HEK293 (cell line): ENCODE measurements around the gene PIM3.

Source experiments
- BCL11B ChIP-seq: fragments of 450-650 bp; formaldehyde crosslinking; IDR thresholded peaks from 2 replicates; pipeline ENCODE4 v1.5.1; 2016; ENCODE audit warnings: low read depth, missing biosample characterization, missing genetic modification characterization
- EGR2 ChIP-seq: fragments of 450-650 bp; formaldehyde crosslinking; IDR thresholded peaks from 2 replicates; pipeline ENCODE4 v1.5.1; 2016; ENCODE audit warnings: low read depth, missing biosample characterization, missing genetic modification characterization
- FEZF1 ChIP-seq: fragments of 450-650 bp; formaldehyde crosslinking; IDR thresholded peaks from 2 replicates; pipeline ENCODE4 v1.5.1; 2016; ENCODE audit warnings: missing biosample characterization, missing genetic modification characterization
- GLI4 ChIP-seq: fragments of 450-650 bp; formaldehyde crosslinking; IDR thresholded peaks from 2 replicates; pipeline ENCODE4 v1.5.1; 2016; ENCODE audit warnings: missing biosample characterization, missing genetic modification characterization
- GLIS2 ChIP-seq: fragments of 450-650 bp; formaldehyde crosslinking; IDR thresholded peaks from 2 replicates; pipeline ENCODE4 v1.5.1; 2016; ENCODE audit warnings: missing biosample characterization, missing genetic modification characterization
- HOXC10 ChIP-seq: sonication (generic); formaldehyde crosslinking; IDR thresholded peaks from 2 replicates; pipeline ENCODE4 v1.8.1; 2023; ENCODE audit warnings: mild to moderate bottlenecking, missing genetic modification reagents
- HOXD13 ChIP-seq: sonication (generic); formaldehyde crosslinking; IDR thresholded peaks from 2 replicates; pipeline ENCODE4 v1.8.0; 2022; ENCODE audit warnings: missing genetic modification reagents, borderline replicate concordance
- KLF16 ChIP-seq: fragments of 450-650 bp; formaldehyde crosslinking; IDR thresholded peaks from 2 replicates; pipeline ENCODE4 v1.5.1; 2017; ENCODE audit warnings: missing biosample characterization, missing genetic modification characterization
- KLF7 ChIP-seq: fragments of 450-650 bp; formaldehyde crosslinking; IDR thresholded peaks from 2 replicates; pipeline ENCODE4 v1.5.1; 2016; ENCODE audit warnings: missing biosample characterization, missing genetic modification characterization, borderline replicate concordance
- KLF9 ChIP-seq: fragments of 450-650 bp; formaldehyde crosslinking; IDR thresholded peaks from 2 replicates; pipeline ENCODE4 v1.5.1; 2016; ENCODE audit warnings: missing biosample characterization, missing genetic modification characterization, low read depth
- SP2 ChIP-seq: fragments of 450-650 bp; formaldehyde crosslinking; IDR thresholded peaks from 2 replicates; pipeline ENCODE4 v1.5.1; 2016; ENCODE audit warnings: missing biosample characterization, missing genetic modification characterization
- SP7 ChIP-seq: fragments of 450-650 bp; formaldehyde crosslinking; IDR thresholded peaks from 2 replicates; pipeline ENCODE4 v1.5.1; 2016; ENCODE audit warnings: missing biosample characterization, missing genetic modification characterization
- ZBTB17 ChIP-seq: fragments of 450-650 bp; formaldehyde crosslinking; IDR thresholded peaks from 2 replicates; pipeline ENCODE4 v1.5.1; 2016; ENCODE audit warnings: missing biosample characterization, missing genetic modification characterization
- ZBTB8A ChIP-seq: fragments of 450-650 bp; formaldehyde crosslinking; IDR thresholded peaks from 2 replicates; pipeline ENCODE4 v1.5.1; 2016; ENCODE audit warnings: missing biosample characterization, missing genetic modification characterization
- ZFP37 ChIP-seq: fragments of 450-650 bp; formaldehyde crosslinking; IDR thresholded peaks from 2 replicates; pipeline ENCODE4 v1.5.1; 2016; ENCODE audit warnings: missing biosample characterization, missing genetic modification characterization
- ZIC2 ChIP-seq: fragments of 450-650 bp; formaldehyde crosslinking; IDR thresholded peaks from 2 replicates; pipeline ENCODE4 v1.5.1; 2016; ENCODE audit warnings: missing biosample characterization, missing genetic modification characterization
- ZNF2 ChIP-seq: fragments of 450-650 bp; formaldehyde crosslinking; IDR thresholded peaks from 2 replicates; pipeline ENCODE4 v1.5.1; 2016; ENCODE audit warnings: missing biosample characterization, missing genetic modification characterization
- ZNF394 ChIP-seq: fragments of 450-650 bp; formaldehyde crosslinking; IDR thresholded peaks from 2 replicates; pipeline ENCODE4 v1.5.1; 2016; ENCODE audit warnings: missing biosample characterization, missing genetic modification characterization, mild to moderate bottlenecking, moderate library complexity, borderline replicate concordance
- ZNF621 ChIP-seq: fragments of 450-650 bp; formaldehyde crosslinking; IDR thresholded peaks from 2 replicates; pipeline ENCODE4 v1.5.1; 2017; ENCODE audit warnings: missing biosample characterization, missing genetic modification characterization
- ZNF664 ChIP-seq: fragments of 450-650 bp; formaldehyde crosslinking; IDR thresholded peaks from 2 replicates; pipeline ENCODE4 v1.5.1; 2016; ENCODE audit warnings: missing biosample characterization, missing genetic modification characterization
- ZNF76 ChIP-seq: fragments of 450-650 bp; formaldehyde crosslinking; IDR thresholded peaks from 2 replicates; pipeline ENCODE4; 2016; ENCODE audit warnings: low read depth, missing biosample characterization, missing genetic modification characterization, borderline replicate concordance
- TF ChIP-seq, protein P1 (sequence below): fragments of 450-650 bp; formaldehyde crosslinking; optimal IDR thresholded peaks from 2 replicates; pipeline ENCODE3; 2016; ENCODE audit warnings: missing biosample characterization, mild to moderate bottlenecking, missing genetic modification characterization
- TF ChIP-seq, protein P2 (sequence below): fragments of 450-650 bp; formaldehyde crosslinking; IDR thresholded peaks from 2 replicates; pipeline ENCODE4 v1.5.1; 2016; ENCODE audit warnings: missing biosample characterization, missing genetic modification characterization, borderline replicate concordance
- TF ChIP-seq, protein P3 (sequence below): fragments of 450-650 bp; formaldehyde crosslinking; IDR thresholded peaks from 2 replicates; pipeline ENCODE4 v1.5.1; 2016; ENCODE audit warnings: missing biosample characterization, missing genetic modification characterization
- TF ChIP-seq, protein P4 (sequence below): fragments of 450-650 bp; formaldehyde crosslinking; IDR thresholded peaks from 2 replicates; pipeline ENCODE4 v1.5.1; 2016; ENCODE audit warnings: missing biosample characterization, missing genetic modification characterization
- TF ChIP-seq, protein P5 (sequence below): fragments of 450-650 bp; formaldehyde crosslinking; IDR thresholded peaks from 2 replicates; pipeline ENCODE4 v1.5.1; 2016; ENCODE audit warnings: missing biosample characterization, missing genetic modification characterization
- TF ChIP-seq, protein P6 (sequence below): fragments of 450-650 bp; formaldehyde crosslinking; IDR thresholded peaks from 2 replicates; pipeline ENCODE4 v1.5.1; 2016; ENCODE audit warnings: missing biosample characterization, missing genetic modification characterization

PIM3 gene

DNA sequence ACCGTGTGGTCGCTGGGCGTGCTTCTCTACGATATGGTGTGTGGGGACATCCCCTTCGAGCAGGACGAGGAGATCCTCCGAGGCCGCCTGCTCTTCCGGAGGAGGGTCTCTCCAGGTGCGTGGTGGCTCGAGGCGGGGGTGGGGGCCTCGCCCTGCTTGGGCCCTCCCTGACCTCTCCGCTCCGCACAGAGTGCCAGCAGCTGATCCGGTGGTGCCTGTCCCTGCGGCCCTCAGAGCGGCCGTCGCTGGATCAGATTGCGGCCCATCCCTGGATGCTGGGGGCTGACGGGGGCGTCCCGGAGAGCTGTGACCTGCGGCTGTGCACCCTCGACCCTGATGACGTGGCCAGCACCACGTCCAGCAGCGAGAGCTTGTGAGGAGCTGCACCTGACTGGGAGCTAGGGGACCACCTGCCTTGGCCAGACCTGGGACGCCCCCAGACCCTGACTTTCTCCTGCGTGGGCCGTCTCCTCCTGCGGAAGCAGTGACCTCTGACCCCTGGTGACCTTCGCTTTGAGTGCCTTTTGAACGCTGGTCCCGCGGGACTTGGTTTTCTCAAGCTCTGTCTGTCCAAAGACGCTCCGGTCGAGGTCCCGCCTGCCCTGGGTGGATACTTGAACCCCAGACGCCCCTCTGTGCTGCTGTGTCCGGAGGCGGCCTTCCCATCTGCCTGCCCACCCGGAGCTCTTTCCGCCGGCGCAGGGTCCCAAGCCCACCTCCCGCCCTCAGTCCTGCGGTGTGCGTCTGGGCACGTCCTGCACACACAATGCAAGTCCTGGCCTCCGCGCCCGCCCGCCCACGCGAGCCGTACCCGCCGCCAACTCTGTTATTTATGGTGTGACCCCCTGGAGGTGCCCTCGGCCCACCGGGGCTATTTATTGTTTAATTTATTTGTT lies 2.4 kb downstream of the PIM3 start (continued):
- TF ChIP-seq ZFP37 (0 out of 2 replicates have a peak, but pooled peaks have one; percentile 22), ZNF2 (tag by site-specific recombination) (peak; percentile 67; the same call in 1 of the 2 replicates), ZBTB17 (tag by site-specific recombination) (peak; percentile 45; the same call in 1 of the 2 replicates), EGR2 (peak; percentile 97), ZBTB8A (tag by site-specific recombination) (peak; percentile 52), HOXC10 (CRISPR knock-in tag) (no peak), KLF7 (tag by site-specific recombination) (0 out of 2 replicates have a peak, but pooled peaks have one; percentile 1), HOXD13 (CRISPR knock-in tag) (no peak), ZNF664 (tag by site-specific recombination) (no peak), ZNF394 (tag by site-specific recombination) (peak; percentile 66; the same call in 1 of the 2 replicates), ZIC2 (peak; percentile 75), GLI4 (tag by site-specific recombination) (no peak; the same call in 1 of the 2 replicates), BCL11B (peak; percentile 98), SP7 (tag by site-specific recombination) (peak; percentile 63; the same call in 1 of the 2 replicates), SP2 (tag by site-specific recombination) (peak; percentile 77), ZNF621 (0 out of 2 replicates have a peak, but pooled peaks have one; percentile 13), FEZF1 (tag by site-specific recombination) (peak; percentile 6; the same call in 1 of the 2 replicates), GLIS2 (peak; percentile 91), KLF9 (0 out of 2 replicates have a peak, but pooled peaks have one; percentile 6), KLF16 (tag by site-specific recombination) (peak; percentile 8; the same call in 1 of the 2 replicates), ZNF76 (0 out of 2 replicates have a peak, but pooled peaks have one; percentile 3)
- TF ChIP-seq, protein P1, sequence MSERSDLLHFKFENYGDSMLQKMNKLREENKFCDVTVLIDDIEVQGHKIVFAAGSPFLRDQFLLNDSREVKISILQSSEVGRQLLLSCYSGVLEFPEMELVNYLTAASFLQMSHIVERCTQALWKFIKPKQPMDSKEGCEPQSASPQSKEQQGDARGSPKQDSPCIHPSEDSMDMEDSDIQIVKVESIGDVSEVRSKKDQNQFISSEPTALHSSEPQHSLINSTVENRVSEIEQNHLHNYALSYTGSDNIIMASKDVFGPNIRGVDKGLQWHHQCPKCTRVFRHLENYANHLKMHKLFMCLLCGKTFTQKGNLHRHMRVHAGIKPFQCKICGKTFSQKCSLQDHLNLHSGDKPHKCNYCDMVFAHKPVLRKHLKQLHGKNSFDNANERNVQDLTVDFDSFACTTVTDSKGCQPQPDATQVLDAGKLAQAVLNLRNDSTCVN, result peak; percentile 35
- TF ChIP-seq, protein P2, sequence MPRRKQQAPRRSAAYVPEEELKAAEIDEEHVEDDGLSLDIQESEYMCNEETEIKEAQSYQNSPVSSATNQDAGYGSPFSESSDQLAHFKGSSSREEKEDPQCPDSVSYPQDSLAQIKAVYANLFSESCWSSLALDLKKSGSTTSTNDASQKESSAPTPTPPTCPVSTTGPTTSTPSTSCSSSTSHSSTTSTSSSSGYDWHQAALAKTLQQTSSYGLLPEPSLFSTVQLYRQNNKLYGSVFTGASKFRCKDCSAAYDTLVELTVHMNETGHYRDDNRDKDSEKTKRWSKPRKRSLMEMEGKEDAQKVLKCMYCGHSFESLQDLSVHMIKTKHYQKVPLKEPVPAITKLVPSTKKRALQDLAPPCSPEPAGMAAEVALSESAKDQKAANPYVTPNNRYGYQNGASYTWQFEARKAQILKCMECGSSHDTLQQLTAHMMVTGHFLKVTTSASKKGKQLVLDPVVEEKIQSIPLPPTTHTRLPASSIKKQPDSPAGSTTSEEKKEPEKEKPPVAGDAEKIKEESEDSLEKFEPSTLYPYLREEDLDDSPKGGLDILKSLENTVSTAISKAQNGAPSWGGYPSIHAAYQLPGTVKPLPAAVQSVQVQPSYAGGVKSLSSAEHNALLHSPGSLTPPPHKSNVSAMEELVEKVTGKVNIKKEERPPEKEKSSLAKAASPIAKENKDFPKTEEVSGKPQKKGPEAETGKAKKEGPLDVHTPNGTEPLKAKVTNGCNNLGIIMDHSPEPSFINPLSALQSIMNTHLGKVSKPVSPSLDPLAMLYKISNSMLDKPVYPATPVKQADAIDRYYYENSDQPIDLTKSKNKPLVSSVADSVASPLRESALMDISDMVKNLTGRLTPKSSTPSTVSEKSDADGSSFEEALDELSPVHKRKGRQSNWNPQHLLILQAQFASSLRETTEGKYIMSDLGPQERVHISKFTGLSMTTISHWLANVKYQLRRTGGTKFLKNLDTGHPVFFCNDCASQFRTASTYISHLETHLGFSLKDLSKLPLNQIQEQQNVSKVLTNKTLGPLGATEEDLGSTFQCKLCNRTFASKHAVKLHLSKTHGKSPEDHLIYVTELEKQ (tag by site-specific recombination), result 0 out of 2 replicates have a peak, but pooled peaks have one; percentile 2
- TF ChIP-seq, protein P3, sequence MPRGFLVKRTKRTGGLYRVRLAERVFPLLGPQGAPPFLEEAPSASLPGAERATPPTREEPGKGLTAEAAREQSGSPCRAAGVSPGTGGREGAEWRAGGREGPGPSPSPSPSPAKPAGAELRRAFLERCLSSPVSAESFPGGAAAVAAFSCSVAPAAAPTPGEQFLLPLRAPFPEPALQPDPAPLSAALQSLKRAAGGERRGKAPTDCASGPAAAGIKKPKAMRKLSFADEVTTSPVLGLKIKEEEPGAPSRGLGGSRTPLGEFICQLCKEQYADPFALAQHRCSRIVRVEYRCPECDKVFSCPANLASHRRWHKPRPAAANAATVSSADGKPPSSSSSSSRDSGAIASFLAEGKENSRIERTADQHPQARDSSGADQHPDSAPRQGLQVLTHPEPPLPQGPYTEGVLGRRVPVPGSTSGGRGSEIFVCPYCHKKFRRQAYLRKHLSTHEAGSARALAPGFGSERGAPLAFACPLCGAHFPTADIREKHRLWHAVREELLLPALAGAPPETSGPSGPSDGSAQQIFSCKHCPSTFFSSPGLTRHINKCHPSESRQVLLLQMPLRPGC, result no peak
- TF ChIP-seq, protein P4, sequence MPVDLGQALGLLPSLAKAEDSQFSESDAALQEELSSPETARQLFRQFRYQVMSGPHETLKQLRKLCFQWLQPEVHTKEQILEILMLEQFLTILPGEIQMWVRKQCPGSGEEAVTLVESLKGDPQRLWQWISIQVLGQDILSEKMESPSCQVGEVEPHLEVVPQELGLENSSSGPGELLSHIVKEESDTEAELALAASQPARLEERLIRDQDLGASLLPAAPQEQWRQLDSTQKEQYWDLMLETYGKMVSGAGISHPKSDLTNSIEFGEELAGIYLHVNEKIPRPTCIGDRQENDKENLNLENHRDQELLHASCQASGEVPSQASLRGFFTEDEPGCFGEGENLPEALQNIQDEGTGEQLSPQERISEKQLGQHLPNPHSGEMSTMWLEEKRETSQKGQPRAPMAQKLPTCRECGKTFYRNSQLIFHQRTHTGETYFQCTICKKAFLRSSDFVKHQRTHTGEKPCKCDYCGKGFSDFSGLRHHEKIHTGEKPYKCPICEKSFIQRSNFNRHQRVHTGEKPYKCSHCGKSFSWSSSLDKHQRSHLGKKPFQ (tag by site-specific recombination), result no peak
- TF ChIP-seq, protein P5, sequence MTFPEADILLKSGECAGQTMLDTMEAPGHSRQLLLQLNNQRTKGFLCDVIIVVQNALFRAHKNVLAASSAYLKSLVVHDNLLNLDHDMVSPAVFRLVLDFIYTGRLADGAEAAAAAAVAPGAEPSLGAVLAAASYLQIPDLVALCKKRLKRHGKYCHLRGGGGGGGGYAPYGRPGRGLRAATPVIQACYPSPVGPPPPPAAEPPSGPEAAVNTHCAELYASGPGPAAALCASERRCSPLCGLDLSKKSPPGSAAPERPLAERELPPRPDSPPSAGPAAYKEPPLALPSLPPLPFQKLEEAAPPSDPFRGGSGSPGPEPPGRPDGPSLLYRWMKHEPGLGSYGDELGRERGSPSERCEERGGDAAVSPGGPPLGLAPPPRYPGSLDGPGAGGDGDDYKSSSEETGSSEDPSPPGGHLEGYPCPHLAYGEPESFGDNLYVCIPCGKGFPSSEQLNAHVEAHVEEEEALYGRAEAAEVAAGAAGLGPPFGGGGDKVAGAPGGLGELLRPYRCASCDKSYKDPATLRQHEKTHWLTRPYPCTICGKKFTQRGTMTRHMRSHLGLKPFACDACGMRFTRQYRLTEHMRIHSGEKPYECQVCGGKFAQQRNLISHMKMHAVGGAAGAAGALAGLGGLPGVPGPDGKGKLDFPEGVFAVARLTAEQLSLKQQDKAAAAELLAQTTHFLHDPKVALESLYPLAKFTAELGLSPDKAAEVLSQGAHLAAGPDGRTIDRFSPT (tag by site-specific recombination), result peak; percentile 49
- TF ChIP-seq, protein P6, sequence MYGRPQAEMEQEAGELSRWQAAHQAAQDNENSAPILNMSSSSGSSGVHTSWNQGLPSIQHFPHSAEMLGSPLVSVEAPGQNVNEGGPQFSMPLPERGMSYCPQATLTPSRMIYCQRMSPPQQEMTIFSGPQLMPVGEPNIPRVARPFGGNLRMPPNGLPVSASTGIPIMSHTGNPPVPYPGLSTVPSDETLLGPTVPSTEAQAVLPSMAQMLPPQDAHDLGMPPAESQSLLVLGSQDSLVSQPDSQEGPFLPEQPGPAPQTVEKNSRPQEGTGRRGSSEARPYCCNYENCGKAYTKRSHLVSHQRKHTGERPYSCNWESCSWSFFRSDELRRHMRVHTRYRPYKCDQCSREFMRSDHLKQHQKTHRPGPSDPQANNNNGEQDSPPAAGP, result 0 out of 2 replicates have a peak, but pooled peaks have one; percentile 12
